ENCODE measurements around the gene SLC66A2. TPM values are rescaled to one million over a fixed set of nuclear protein-coding genes. Genes with fewer than 3 reads are reported as not detected.

The SLC66A2 gene
- total RNA-seq, 2 donors from 2014 or later, result 35.1 to 40.1 TPM

- ATAC-seq (replicated peaks in 1 of 2) (no peak), DNase-seq (no peak)
- Mint-ChIP-seq H3K36me3 (ENCODE audit: insufficient read depth in 2 of 2) (peaks cover 3% of the 10 kb centered on the region in 2 donors), H3K27me3 (ENCODE audit: low read depth) (no peaks in the 10 kb centered on the region), H3K4me3 (peak overlapping the region in 1 of 2 donors; percentile 59), H3K4me1 (ENCODE audit: low read depth) (peaks cover 42% of the 10 kb centered on the region), H3K27ac (no peak overlapping the region), H3K9me3 (no peaks in the 10 kb centered on the region)
Measured at GRCh38 chr18:79952996-79953559, 1.6 kb upstream of the SLC66A2 start.

GRCh38 chr18:79952456-79952995, 1.1 kb upstream of the SLC66A2 start:
- peaks cover 42% of the 10 kb centered on the region for H3K4me1 Mint-ChIP-seq (ENCODE audit: low read depth)
- H3K4me3 Mint-ChIP-seq, result peak overlapping the region; percentile 44 to 53
- peaks cover 3% of the 10 kb centered on the region in 2 donors for H3K36me3 Mint-ChIP-seq (ENCODE audit: insufficient read depth in 2 of 2)

GRCh38 chr18:79950515-79951341, 725 bp downstream of the SLC66A2 start:
- peaks cover 57% of the 10 kb centered on the region for H3K4me1 Mint-ChIP-seq (ENCODE audit: low read depth)
- no peaks in the 10 kb centered on the region for H3K9me3 Mint-ChIP-seq
- ATAC-seq (replicated peaks in 1 of 2) (peak; percentile 38 to 39), DNase-seq (peak in 1 of 2 donors; percentile 60)
- H3K27me3 Mint-ChIP-seq (ENCODE audit: low read depth), result no peaks in the 10 kb centered on the region
- H3K4me3 Mint-ChIP-seq, result peak overlapping the region; percentile 87 to 94
- peak overlapping the region; percentile 65 for H3K27ac Mint-ChIP-seq
- H3K36me3 Mint-ChIP-seq (ENCODE audit: insufficient read depth in 2 of 2), result peaks cover 3% of the 10 kb centered on the region in 2 donors

More at GRCh38 chr18:79952456-79952995, 1.1 kb upstream of the SLC66A2 start:
- Mint-ChIP-seq H3K27ac (no peak overlapping the region), H3K9me3 (no peaks in the 10 kb centered on the region), H3K27me3 (ENCODE audit: low read depth) (no peaks in the 10 kb centered on the region)
- no peak for ATAC-seq (replicated peaks in 1 of 2)
- DNase-seq, result no peak

GRCh38 chr18:79949697-79950487, 1.6 kb downstream of the SLC66A2 start:
- peak overlapping the region; percentile 87 to 94 for H3K4me3 Mint-ChIP-seq
- peak overlapping the region; percentile 80 for H3K27ac Mint-ChIP-seq
- DNase-seq (no peak), ATAC-seq (replicated peaks in 1 of 2) (no peak)
- H3K36me3 Mint-ChIP-seq (ENCODE audit: insufficient read depth in 2 of 2), result peaks cover 3% of the 10 kb centered on the region in 2 donors
- H3K9me3 Mint-ChIP-seq, result no peaks in the 10 kb centered on the region
- H3K27me3 Mint-ChIP-seq (ENCODE audit: low read depth), result no peaks in the 10 kb centered on the region
- H3K4me1 Mint-ChIP-seq (ENCODE audit: low read depth), result peaks cover 57% of the 10 kb centered on the region

GRCh38 chr18:79948719-79949411, 2.6 kb downstream of the SLC66A2 start:
- Mint-ChIP-seq H3K4me3 (peak overlapping the region; percentile 87 to 94), H3K36me3 (ENCODE audit: insufficient read depth in 2 of 2) (peaks cover 3% of the 10 kb centered on the region in 2 donors), H3K4me1 (ENCODE audit: low read depth) (peaks cover 57% of the 10 kb centered on the region), H3K27me3 (ENCODE audit: low read depth) (no peaks in the 10 kb centered on the region), H3K9me3 (no peaks in the 10 kb centered on the region), H3K27ac (no peak overlapping the region)
- DNase-seq (no peak), ATAC-seq (replicated peaks in 1 of 2) (no peak)

- H3K9me3 Mint-ChIP-seq, result no peaks in the 10 kb centered on the region
- DNase-seq, result no peak
- no peak for ATAC-seq (replicated peaks in 1 of 2)
- peaks cover 55% of the 10 kb centered on the region for H3K4me1 Mint-ChIP-seq (ENCODE audit: low read depth)
- no peaks in the 10 kb centered on the region for H3K27me3 Mint-ChIP-seq (ENCODE audit: low read depth)
- H3K36me3 Mint-ChIP-seq (ENCODE audit: insufficient read depth in 2 of 2), result peaks cover 3% of the 10 kb centered on the region in 2 donors
- no peak overlapping the region for H3K27ac Mint-ChIP-seq
- H3K4me3 Mint-ChIP-seq, result no peak overlapping the region
Measured at GRCh38 chr18:79947881-79948610, 3.4 kb downstream of the SLC66A2 start.

GRCh38 chr18:79947054-79947755, 4.2 kb downstream of the SLC66A2 start:
- DNase-seq (no peak), ATAC-seq (replicated peaks in 1 of 2) (no peak)
- Mint-ChIP-seq H3K9me3 (no peaks in the 10 kb centered on the region), H3K27ac (no peak overlapping the region), H3K36me3 (ENCODE audit: insufficient read depth in 2 of 2) (peaks cover 3 to 6% of the 10 kb centered on the region in 2 donors), H3K4me1 (ENCODE audit: low read depth) (peaks cover 55% of the 10 kb centered on the region), H3K27me3 (ENCODE audit: low read depth) (no peaks in the 10 kb centered on the region), H3K4me3 (no peak overlapping the region)

GRCh38 chr18:79945118-79946042, 6.1 kb downstream of the SLC66A2 start:
- no peak for ATAC-seq (replicated peaks in 1 of 2)
- Mint-ChIP-seq H3K4me3 (peak overlapping the region in 1 of 2 donors; percentile 68), H3K27ac (peak overlapping the region; percentile 68), H3K9me3 (no peaks in the 10 kb centered on the region), H3K4me1 (ENCODE audit: low read depth) (peaks cover 52% of the 10 kb centered on the region), H3K36me3 (ENCODE audit: insufficient read depth in 2 of 2) (peaks cover 3 to 10% of the 10 kb centered on the region in 2 donors), H3K27me3 (ENCODE audit: low read depth) (no peaks in the 10 kb centered on the region)
- no peak for DNase-seq

- DNase-seq, result no peak
- Mint-ChIP-seq H3K9me3 (no peaks in the 10 kb centered on the region), H3K27me3 (ENCODE audit: low read depth) (no peaks in the 10 kb centered on the region), H3K4me3 (peak overlapping the region; percentile 64 to 68), H3K27ac (peak overlapping the region; percentile 75), H3K36me3 (ENCODE audit: insufficient read depth in 2 of 2) (peaks cover 4 to 11% of the 10 kb centered on the region in 2 donors), H3K4me1 (ENCODE audit: low read depth) (peaks cover 46% of the 10 kb centered on the region)
- ATAC-seq (replicated peaks in 1 of 2), result peak; percentile 28 to 43
Measured at GRCh38 chr18:79944746-79945117, 6.7 kb downstream of the SLC66A2 start.

- peak overlapping the region; percentile 75 for H3K27ac Mint-ChIP-seq
- peak; percentile 57 to 64 for DNase-seq
- H3K36me3 Mint-ChIP-seq (ENCODE audit: insufficient read depth in 2 of 2), result peaks cover 5 to 16% of the 10 kb centered on the region in 2 donors
- H3K4me3 Mint-ChIP-seq, result peak overlapping the region; percentile 64 to 68
- no peaks in the 10 kb centered on the region for H3K27me3 Mint-ChIP-seq (ENCODE audit: low read depth)
- H3K4me1 Mint-ChIP-seq (ENCODE audit: low read depth), result peaks cover 41% of the 10 kb centered on the region
- H3K9me3 Mint-ChIP-seq, result no peaks in the 10 kb centered on the region
- ATAC-seq (replicated peaks in 1 of 2), result peak; percentile 83 to 91
Measured at GRCh38 chr18:79944126-79944731, 7.2 kb downstream of the SLC66A2 start.
